ENCODE results near the gene ASCC3. TPM values are rescaled to one million over a fixed set of nuclear protein-coding genes. Genes with fewer than 3 reads are reported as not detected.

ASCC3 gene
- polyA plus RNA-seq, 2 of the 4 experiments (the other 2 are of a cell fraction) = 17.4 to 35.3 TPM

- ChIA-PET POLR2A (no interaction called here), CTCF (no interaction called here)
- H3K4me3 ChIP-seq = no peak overlapping the region
- H3K9me3 ChIP-seq = no peaks in the 10 kb centered on the region
- no peak for TF ChIP-seq CHD2 (IDR thresholded peaks at IDR 0.05; ENCODE audit: low read length, partially characterized antibody)
- no peak for TF ChIP-seq FOSB (CRISPR knock-in tag; IDR thresholded peaks at IDR 0.05)
- TF ChIP-seq HDAC2 (IDR thresholded peaks at IDR 0.05) = no peak
- no peak for TF ChIP-seq PHF8 (IDR thresholded peaks at IDR 0.05; ENCODE audit: borderline replicate concordance, low read depth)
- TF ChIP-seq ZNF302 (CRISPR knock-in tag; IDR thresholded peaks at IDR 0.05) = no peak
- TF ChIP-seq BHLHE40 (IDR thresholded peaks at IDR 0.05; ENCODE audit: low read depth, low read length) = no peak
- no peak for TF ChIP-seq RNF2 (IDR thresholded peaks at IDR 0.05; ENCODE audit: borderline replicate concordance, low read depth)
- no peak for TF ChIP-seq EHMT2 (IDR thresholded peaks at IDR 0.05; ENCODE audit: low read depth)
- no peak for TF ChIP-seq HOXA7 (CRISPR knock-in tag; IDR thresholded peaks at IDR 0.05)
- no peak for TF ChIP-seq KDM1A (IDR thresholded peaks at IDR 0.05; ENCODE audit: low read depth)
- no peak for TF ChIP-seq ZFP36 (IDR thresholded peaks at IDR 0.05; ENCODE audit: borderline replicate concordance, partially characterized antibody)
- no peak for TF ChIP-seq HMGXB4 (CRISPR knock-in tag; IDR thresholded peaks at IDR 0.05; ENCODE audit: borderline replicate concordance)
- TF ChIP-seq TP53 (CRISPR knock-in tag; IDR thresholded peaks at IDR 0.05) = no peak
- DNase-seq (ENCODE audit: low read depth in 1 of 2, low spot score in 1 of 2) = no peak
- FAIRE-seq = no peak
- WGBS (ENCODE audit: missing lambda C conversion rate) = 84% methylated on average over 4 of the region's 4 CpGs
- no peak overlapping the region for H3K27ac ChIP-seq
- no peak for ATAC-seq
- no peak overlapping the region for H3K4me2 ChIP-seq
- 0 out of 3 replicates have a peak, but pooled peaks cover 4% of the 10 kb centered on the region for H3K4me1 ChIP-seq
Observed at GRCh38 chr6:100796049-100796823, 84.9 kb downstream of the ASCC3 start.

GRCh38 chr6:100790084-100790483 lies 91.0 kb downstream of the ASCC3 start:
- H3K4me1 ChIP-seq = no peaks in the 10 kb centered on the region
- FAIRE-seq (no peak), DNase-seq (ENCODE audit: low read depth in 1 of 2, low spot score in 1 of 2) (no peak), ATAC-seq (no peak)
- no peaks in the 10 kb centered on the region for H3K9me3 ChIP-seq
- no peak overlapping the region for H3K4me2 ChIP-seq
- no peak overlapping the region for H3K4me3 ChIP-seq
- 87% methylated on average over 2 of the region's 2 CpGs for WGBS (ENCODE audit: missing lambda C conversion rate)
- ChIA-PET POLR2A (no interaction called here), CTCF (no interaction called here)
- H3K27ac ChIP-seq = no peak overlapping the region
- TF ChIP-seq EHF (CRISPR knock-in tag; IDR thresholded peaks at IDR 0.05) = no peak
- TF ChIP-seq POLR2A (IDR thresholded peaks at IDR 0.05; ENCODE audit: low read length) = no peak
- no peak for TF ChIP-seq ELK1 (IDR thresholded peaks at IDR 0.05; ENCODE audit: low read depth, low read length)
- TF ChIP-seq MAX (IDR thresholded peaks at IDR 0.05) = no peak
- TF ChIP-seq KDM1A (IDR thresholded peaks at IDR 0.05; ENCODE audit: low read depth) = no peak
- no peak for TF ChIP-seq MYC (IDR thresholded peaks at IDR 0.05; ENCODE audit: borderline replicate concordance, low read length)
- TF ChIP-seq HOXB13 (CRISPR knock-in tag; IDR thresholded peaks at IDR 0.05; ENCODE audit: low read depth) = no peak
- no peak for TF ChIP-seq SREBF2 (IDR thresholded peaks at IDR 0.05)
- no peak for TF ChIP-seq RAD21 (conservative IDR thresholded peaks at IDR 0.05 in 1 of 2, IDR thresholded peaks at IDR 0.05 in 1 of 2)
- no peak for TF ChIP-seq GATA3 (IDR thresholded peaks at IDR 0.05; ENCODE audit: borderline replicate concordance)
- no peak for TF ChIP-seq E2F6 (IDR thresholded peaks at IDR 0.05; ENCODE audit: borderline replicate concordance, low read depth)
